ENCODE data around the gene EIF4E. TPM values are rescaled to one million over a fixed set of nuclear protein-coding genes. Genes with fewer than 3 reads are reported as not detected.

Gene EIF4E
- polyA plus RNA-seq, 1 donor from 2014 or later, result 189 TPM

DNA sequence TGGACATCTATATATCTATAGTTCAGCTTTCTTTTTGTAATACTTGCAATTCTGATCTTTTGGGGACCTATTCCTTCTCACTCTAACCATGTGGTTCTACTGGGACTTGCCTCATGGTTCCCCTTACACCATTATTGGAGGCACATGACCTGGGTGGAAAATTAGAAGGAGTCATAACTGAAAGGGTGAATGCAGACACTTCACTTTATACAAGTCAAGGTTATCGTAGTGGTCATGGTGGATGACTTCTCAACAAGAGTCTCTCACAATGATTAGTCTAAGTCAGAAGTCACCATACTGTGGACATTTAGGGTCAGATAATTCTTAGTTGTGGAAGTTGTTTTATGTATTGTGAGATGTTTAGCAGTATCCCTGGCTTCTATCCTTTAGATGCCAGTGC is 10.5 kb upstream of the EIF4E start:
- no peak overlapping the region for H3K9ac ChIP-seq (ENCODE audit: low read length)
- no peaks in the 10 kb centered on the region for H3K9me2 ChIP-seq (ENCODE audit: insufficient read depth, low read length)
- H3F3A ChIP-seq (ENCODE audit: insufficient read depth, low read length, poor library complexity, severe bottlenecking), result no peaks in the 10 kb centered on the region
- no peak for TF ChIP-seq TAF1 (IDR thresholded peaks at IDR 0.05; ENCODE audit: low read depth)
- TF ChIP-seq, protein P1, sequence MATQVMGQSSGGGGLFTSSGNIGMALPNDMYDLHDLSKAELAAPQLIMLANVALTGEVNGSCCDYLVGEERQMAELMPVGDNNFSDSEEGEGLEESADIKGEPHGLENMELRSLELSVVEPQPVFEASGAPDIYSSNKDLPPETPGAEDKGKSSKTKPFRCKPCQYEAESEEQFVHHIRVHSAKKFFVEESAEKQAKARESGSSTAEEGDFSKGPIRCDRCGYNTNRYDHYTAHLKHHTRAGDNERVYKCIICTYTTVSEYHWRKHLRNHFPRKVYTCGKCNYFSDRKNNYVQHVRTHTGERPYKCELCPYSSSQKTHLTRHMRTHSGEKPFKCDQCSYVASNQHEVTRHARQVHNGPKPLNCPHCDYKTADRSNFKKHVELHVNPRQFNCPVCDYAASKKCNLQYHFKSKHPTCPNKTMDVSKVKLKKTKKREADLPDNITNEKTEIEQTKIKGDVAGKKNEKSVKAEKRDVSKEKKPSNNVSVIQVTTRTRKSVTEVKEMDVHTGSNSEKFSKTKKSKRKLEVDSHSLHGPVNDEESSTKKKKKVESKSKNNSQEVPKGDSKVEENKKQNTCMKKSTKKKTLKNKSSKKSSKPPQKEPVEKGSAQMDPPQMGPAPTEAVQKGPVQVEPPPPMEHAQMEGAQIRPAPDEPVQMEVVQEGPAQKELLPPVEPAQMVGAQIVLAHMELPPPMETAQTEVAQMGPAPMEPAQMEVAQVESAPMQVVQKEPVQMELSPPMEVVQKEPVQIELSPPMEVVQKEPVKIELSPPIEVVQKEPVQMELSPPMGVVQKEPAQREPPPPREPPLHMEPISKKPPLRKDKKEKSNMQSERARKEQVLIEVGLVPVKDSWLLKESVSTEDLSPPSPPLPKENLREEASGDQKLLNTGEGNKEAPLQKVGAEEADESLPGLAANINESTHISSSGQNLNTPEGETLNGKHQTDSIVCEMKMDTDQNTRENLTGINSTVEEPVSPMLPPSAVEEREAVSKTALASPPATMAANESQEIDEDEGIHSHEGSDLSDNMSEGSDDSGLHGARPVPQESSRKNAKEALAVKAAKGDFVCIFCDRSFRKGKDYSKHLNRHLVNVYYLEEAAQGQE (IDR thresholded peaks at IDR 0.05; ENCODE audit: borderline replicate concordance), result no peak
- no peak for TF ChIP-seq RAD21 (conservative IDR thresholded peaks at IDR 0.05)
- no peak for TF ChIP-seq EZH2 (IDR thresholded peaks at IDR 0.05; ENCODE audit: borderline replicate concordance, insufficient read depth, low read length, poor library complexity, severe bottlenecking)
- no peak for TF ChIP-seq EP300 (conservative IDR thresholded peaks at IDR 0.05; ENCODE audit: poor library complexity, severe bottlenecking)
- no peak for TF ChIP-seq SMC3 (conservative IDR thresholded peaks at IDR 0.05; ENCODE audit: poor library complexity)
- TF ChIP-seq, protein P2, sequence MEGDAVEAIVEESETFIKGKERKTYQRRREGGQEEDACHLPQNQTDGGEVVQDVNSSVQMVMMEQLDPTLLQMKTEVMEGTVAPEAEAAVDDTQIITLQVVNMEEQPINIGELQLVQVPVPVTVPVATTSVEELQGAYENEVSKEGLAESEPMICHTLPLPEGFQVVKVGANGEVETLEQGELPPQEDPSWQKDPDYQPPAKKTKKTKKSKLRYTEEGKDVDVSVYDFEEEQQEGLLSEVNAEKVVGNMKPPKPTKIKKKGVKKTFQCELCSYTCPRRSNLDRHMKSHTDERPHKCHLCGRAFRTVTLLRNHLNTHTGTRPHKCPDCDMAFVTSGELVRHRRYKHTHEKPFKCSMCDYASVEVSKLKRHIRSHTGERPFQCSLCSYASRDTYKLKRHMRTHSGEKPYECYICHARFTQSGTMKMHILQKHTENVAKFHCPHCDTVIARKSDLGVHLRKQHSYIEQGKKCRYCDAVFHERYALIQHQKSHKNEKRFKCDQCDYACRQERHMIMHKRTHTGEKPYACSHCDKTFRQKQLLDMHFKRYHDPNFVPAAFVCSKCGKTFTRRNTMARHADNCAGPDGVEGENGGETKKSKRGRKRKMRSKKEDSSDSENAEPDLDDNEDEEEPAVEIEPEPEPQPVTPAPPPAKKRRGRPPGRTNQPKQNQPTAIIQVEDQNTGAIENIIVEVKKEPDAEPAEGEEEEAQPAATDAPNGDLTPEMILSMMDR (IDR thresholded peaks at IDR 0.05; ENCODE audit: poor library complexity, severe bottlenecking), result no peak
- TF ChIP-seq POLR2AphosphoS5 (IDR thresholded peaks at IDR 0.05), result no peak
- no peak for TF ChIP-seq MXI1 (conservative IDR thresholded peaks at IDR 0.05; ENCODE audit: poor library complexity, severe bottlenecking)
- no peaks in the 10 kb centered on the region for H3K36me3 ChIP-seq (ENCODE audit: insufficient read depth, low read length)
- H3K9me3 ChIP-seq (ENCODE audit: low read length), result no peaks in the 10 kb centered on the region
- no peaks in the 10 kb centered on the region for H4K20me1 ChIP-seq (ENCODE audit: insufficient read depth)
- H2AFZ ChIP-seq (ENCODE audit: low read depth, low read length), result no peak overlapping the region
- H3K4me2 ChIP-seq (ENCODE audit: low read length), result no peak overlapping the region
- no peaks in the 10 kb centered on the region for H3K27me3 ChIP-seq (ENCODE audit: insufficient read depth, low read depth, low read length)
- no peak overlapping the region for H3K27ac ChIP-seq (ENCODE audit: low read length)
- H3K79me2 ChIP-seq (replicated peaks; ENCODE audit: insufficient read depth, low read length), result no peaks in the 10 kb centered on the region
- no peak overlapping the region for H3K4me3 ChIP-seq (ENCODE audit: low read length)

DNA sequence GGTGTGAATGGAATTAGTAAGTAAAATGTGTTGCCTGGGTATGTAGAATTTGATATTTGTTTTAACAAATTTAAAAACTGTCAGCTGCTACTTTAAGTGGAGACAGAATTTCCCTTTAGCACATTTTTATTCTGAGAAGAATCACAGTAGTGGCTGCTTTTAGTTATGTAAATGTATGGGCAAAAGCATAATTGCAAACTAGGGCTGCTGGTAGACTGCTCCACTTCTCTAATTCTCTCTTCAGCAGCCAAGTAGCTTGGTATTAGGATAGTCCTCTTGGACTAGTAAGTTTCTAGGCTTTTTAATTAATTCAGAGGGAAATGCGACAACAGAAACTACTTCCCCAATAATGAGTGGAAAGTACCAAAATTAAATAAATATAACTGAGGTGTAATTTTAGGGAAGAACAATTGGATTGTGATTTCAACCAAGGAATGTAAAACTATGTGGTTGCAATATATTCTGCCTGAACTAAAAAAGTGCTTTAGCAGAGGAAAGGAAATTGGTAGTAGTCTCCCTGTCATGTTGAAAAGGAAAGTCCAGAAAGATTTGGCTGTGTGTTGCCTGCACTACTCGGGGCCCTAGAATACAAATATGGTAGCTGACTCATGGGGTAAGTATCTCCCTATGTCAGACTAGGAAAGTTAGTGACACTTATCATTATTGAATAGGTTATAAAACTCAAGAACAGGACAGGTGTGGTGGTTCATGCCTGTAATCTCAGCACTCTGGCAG is 9.2 kb upstream of the EIF4E start:
- Histone ChIP-seq H3K27ac (ENCODE audit: low read length) (no peak overlapping the region), H3K36me3 (ENCODE audit: insufficient read depth, low read length) (no peaks in the 10 kb centered on the region), H3K4me3 (ENCODE audit: low read length) (no peak overlapping the region), H4K20me1 (ENCODE audit: insufficient read depth) (no peaks in the 10 kb centered on the region), H2AFZ (ENCODE audit: low read depth, low read length) (no peak overlapping the region), H3K9me2 (ENCODE audit: insufficient read depth, low read length) (no peaks in the 10 kb centered on the region), H3K27me3 (ENCODE audit: insufficient read depth, low read depth, low read length) (no peaks in the 10 kb centered on the region), H3K9ac (ENCODE audit: low read length) (no peak overlapping the region), H3F3A (ENCODE audit: insufficient read depth, low read length, poor library complexity, severe bottlenecking) (no peaks in the 10 kb centered on the region), H3K4me2 (ENCODE audit: low read length) (no peak overlapping the region), H3K9me3 (ENCODE audit: low read length) (no peaks in the 10 kb centered on the region), H3K79me2 (replicated peaks; ENCODE audit: insufficient read depth, low read length) (no peaks in the 10 kb centered on the region)
- TF ChIP-seq, protein P1 (IDR thresholded peaks at IDR 0.05; ENCODE audit: borderline replicate concordance), result no peak
- TF ChIP-seq MXI1 (conservative IDR thresholded peaks at IDR 0.05; ENCODE audit: poor library complexity, severe bottlenecking), result no peak
